PC-3 (cell line): ENCODE data around the gene MN1.

Experiments used
- EZH2 ChIP-seq: fragments of 300-600 bp; sonication (generic); IDR thresholded peaks from one replicate; pipeline ENCODE4 v1.6.1; 2017; ENCODE audit warnings: antibody characterized with exemption, mild to moderate bottlenecking, low read length; ENCODE audit not compliant: unreplicated experiment
- EZH2phosphoT487 ChIP-seq: fragments of 300-600 bp; sonication (generic); IDR thresholded peaks from 2 replicates; pipeline ENCODE4 v1.6.1; 2018; ENCODE audit warnings: mild to moderate bottlenecking, antibody characterized with exemption, low read length, borderline replicate concordance
- TF ChIP-seq, protein P1 (sequence below): fragments of 300-600 bp; sonication (generic); conservative IDR thresholded peaks from 2 replicates; pipeline ENCODE4 v1.5.1; 2017; ENCODE audit warnings: antibody characterized with exemption, low read depth, mild to moderate bottlenecking, low read length

DNA sequence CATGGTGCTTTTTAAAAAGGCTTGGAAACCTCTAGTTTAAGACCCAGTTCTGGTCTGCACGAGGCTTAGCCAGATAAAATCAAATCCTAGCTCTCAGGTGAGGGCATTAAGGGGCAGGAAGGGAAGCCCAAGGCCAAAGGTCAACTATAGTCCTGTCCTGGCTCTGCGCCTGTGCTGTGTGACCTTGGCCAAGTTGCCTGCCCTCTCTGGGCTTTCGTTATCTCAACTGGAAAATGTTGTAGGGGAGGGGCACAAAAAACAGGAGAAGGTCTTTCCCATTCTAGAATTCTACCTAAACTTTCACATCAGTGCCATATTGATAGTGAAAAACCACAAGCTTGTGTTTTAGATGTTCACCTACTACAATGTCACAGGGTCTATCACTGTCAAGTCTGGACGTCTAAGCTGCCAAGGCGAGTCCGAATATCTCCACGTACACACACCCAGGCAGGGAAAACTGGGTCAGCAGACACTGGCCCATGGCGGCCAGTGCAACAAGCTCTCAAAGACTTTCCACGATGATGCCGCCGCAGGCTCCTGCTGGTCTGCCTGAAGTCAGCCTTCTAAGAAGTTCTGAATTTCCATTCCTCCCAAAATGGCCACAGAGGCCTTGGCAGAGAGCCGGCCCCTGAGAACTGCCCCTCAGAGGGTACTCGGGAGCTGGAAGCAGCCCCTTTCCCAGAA is 18.0 kb downstream of the MN1 start:
- TF ChIP-seq, protein P1, sequence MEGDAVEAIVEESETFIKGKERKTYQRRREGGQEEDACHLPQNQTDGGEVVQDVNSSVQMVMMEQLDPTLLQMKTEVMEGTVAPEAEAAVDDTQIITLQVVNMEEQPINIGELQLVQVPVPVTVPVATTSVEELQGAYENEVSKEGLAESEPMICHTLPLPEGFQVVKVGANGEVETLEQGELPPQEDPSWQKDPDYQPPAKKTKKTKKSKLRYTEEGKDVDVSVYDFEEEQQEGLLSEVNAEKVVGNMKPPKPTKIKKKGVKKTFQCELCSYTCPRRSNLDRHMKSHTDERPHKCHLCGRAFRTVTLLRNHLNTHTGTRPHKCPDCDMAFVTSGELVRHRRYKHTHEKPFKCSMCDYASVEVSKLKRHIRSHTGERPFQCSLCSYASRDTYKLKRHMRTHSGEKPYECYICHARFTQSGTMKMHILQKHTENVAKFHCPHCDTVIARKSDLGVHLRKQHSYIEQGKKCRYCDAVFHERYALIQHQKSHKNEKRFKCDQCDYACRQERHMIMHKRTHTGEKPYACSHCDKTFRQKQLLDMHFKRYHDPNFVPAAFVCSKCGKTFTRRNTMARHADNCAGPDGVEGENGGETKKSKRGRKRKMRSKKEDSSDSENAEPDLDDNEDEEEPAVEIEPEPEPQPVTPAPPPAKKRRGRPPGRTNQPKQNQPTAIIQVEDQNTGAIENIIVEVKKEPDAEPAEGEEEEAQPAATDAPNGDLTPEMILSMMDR: no peak
- TF ChIP-seq EZH2 (no peak), EZH2phosphoT487 (no peak)
